HG03520 (cell line): ENCODE results near the gene APBA1.

Experiments used
- ATAC-seq: cut with Tn5 transposase; IDR thresholded peaks from one replicate; pipeline ENCODE4 v1.9.1; 2021; ENCODE audit warnings: mild to moderate bottlenecking, moderate library complexity; ENCODE audit not compliant: unreplicated experiment

The APBA1 gene

DNA sequence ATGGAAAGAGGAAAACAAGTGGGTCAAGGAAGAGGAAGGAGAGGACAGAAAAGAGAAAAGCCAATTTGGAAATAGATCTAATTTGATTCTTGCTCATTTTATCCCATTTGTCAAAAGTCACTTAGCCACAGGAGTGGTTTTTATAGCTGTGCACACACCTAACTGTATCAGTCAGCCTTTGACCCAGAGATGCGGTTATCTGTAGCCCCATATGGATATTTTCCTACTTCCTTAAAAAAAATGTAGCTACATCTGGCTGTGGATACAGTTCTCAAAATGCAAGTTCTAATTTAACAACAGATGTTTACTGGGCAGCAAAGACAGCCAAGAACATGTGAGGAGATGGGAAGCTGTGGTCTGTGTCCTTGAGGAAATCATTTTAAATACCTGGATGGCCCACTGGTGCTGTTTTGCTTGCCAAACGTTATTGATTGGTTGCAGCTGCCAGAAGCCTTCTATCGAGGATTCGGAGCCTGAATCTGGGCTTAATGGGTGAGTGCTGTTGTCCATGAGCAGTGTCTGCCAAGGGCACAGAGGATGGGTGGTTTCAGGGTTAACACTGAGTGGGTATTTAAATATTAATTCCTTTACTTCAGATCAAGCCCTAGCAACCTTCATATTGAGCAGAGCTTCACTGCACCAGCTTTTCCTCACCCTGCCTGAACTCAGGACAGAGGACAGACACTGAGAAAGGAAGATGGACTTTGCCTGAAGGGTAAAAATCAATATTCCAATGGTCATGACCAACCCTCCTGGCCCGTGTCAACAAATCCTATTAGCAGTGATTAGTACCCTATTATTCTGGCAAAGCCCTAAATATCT, 92.2 kb downstream of the APBA1 start:
- ATAC-seq, result no peak

DNA sequence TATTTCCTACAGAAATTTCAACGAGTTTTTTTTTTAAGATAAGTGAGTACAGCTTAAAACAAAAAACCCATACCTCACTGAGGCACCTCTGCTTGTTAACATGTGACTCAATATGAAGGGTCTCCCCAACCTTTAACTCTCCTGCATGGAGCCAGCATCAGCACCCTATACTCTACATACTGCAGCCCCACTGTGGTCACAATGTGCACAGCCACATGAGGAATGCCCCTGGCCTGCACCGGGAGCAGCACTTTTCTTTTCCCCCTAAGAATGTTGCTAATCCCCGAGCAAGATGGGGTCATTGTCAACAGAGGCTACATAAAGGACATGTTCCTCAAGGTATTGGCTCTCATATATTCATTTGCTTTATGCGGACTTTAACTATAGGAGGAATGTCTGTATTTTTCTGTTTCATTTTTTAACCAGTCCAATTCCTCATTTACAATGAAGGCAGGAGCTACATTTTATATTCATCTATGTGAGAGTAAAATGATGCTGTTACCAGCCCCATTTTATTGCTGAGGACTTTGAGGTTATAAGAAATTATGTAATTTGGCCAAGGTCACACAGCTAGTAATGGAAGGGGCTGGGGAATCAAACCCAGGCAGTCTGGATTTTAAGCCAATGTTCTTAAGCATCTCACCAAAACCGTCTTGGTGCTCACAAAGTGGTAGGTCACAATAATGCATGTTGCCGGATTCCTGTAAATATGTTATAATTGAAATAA, 93.0 kb downstream of the APBA1 start:
- no peak for ATAC-seq

DNA sequence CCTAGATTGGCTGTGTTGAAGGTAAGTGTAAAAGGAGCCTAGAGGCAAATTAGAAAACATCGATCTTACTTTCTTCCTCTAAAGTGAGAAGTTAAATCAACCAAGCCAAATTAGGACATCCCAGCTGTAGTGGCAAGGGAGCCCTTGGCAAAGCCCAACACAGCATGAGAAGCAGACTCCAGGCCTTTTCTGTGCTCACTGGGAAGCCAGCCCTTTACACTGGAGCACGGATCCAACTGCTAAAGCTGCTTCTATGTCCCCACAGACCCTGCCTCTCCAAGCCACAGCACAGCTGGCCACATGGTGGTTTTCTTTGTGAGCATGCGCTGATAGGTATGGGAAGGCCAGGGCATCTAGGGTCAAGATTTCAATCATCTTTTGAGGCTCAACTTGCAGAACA, 94.1 kb downstream of the APBA1 start:
- no peak for ATAC-seq

DNA sequence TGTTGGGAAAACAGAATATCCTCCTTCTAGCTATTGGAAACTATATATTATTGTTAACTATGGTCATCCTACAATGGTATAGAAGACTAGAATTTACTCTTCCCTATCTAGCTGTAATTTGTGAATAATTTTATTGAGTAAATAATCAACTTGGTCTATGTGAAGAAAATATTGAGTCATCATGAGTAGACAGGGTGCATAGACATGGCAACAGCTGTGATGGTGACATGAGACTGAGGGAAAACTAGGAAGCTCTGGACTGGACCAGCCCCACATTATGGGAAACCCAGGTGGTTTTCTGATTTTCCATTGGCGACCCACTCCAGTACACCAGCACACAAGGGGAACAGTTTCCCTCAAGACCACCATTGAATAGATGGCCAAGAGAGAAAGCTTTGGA, 95.0 kb downstream of the APBA1 start:
- ATAC-seq, result no peak

DNA sequence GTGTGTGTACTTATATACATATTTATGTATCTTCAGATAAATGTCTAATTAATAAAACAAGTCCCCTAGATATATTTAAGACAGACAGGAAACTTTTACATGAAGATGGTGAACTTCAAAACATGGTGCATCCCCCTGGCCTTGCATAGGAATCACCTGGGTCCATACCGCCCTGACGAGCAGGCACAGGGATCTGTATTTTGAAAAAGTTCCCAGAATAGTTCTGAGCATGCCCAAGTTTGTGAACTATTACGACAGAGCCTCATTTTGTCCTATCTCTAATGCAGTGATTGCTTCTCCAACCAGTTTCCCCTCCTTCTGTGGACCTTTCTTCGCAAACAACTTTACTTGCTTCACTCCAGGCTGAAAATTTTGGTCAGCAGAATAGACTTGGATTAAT, 98.1 kb downstream of the APBA1 start:
- ATAC-seq, result no peak

DNA sequence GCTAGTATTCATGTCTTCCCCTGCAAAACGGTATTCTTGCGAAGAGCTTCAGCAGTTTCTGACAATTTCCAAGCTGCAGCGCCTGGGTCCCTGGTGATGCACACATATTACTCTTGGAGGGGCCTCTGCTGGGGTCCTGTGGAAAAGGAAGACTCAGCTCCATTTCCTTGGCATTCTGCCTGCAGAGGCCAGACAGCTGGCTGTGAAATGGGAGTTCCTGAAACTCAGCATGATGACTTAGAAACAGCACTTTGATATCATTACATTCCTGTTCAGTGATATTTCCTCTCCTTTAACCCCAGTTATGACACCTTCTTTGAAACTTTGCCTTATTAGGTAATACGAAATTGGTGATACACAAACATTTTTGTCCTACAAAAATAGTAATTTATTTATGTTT, 98.5 kb downstream of the APBA1 start:
- no peak for ATAC-seq

DNA sequence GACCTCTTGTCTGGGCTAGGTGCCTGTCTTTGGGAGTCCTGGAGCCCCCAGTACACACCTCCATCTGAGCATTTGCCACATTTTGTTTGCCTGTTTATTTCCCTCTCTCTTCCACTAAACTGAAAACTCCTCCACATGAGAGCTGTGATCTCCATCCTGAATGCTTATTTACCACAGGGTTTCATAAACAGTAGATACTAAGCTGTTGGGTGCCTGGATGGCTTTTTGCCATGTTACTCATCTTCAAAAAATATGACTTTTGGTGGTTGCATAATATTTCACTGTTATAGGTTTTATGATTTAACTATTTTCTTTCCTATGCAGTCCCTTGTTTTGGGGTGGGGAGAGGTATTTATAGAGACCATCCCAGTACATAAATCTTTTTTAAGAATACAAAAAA, 99.6 kb downstream of the APBA1 start:
- ATAC-seq, result no peak

DNA sequence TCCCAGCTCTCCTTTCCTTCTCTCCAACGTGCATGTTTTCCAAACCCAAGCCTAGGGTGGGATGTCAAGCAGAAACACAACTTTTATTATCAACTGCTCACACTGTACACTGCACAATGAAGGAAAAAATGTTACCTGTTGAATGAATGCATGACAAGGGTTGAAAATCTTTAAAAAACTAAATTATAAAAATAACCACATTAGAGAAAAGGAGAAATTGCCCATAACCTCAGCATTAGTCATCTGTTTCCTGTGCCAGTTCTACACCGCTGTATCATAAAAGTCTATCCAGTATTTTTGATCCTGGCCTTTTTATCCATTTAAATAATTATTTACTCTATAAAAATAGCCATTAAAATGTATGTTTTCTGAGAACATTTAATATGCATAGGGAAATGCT, 101.1 kb downstream of the APBA1 start:
- ATAC-seq, result no peak

DNA sequence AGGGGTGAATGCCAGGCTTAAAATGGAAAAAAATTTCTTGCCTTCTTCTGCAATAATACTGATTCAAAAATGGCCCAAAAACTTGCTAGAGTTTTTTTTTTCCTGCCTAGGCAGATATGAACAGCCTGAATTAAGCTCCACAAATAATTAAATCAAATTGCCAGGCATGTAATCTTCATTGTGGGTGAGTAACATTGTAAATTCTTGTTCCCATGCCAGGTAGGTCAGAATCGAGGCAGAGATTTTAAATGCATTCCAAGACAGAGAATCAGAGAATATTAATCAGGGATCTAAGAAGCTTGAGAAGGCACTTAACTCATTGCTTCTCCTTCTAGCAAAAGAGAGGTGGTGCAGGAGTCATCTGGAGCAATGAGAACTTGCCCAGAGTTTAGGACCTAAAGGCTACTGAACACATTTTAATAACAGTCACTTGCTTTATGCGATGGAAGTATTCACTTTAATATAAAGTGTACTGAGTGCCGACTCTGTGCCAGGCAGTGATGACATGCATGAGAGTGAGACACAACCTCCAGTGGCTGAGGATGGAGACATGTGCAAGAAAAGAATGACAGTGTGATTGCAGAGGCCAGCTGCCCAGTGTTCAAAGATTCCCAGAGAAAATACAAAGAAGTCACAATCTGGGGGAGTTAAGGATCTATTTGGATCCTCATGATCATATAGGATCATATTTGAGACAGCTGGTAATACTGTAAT, 102.3 kb downstream of the APBA1 start:
- ATAC-seq, result no peak

DNA sequence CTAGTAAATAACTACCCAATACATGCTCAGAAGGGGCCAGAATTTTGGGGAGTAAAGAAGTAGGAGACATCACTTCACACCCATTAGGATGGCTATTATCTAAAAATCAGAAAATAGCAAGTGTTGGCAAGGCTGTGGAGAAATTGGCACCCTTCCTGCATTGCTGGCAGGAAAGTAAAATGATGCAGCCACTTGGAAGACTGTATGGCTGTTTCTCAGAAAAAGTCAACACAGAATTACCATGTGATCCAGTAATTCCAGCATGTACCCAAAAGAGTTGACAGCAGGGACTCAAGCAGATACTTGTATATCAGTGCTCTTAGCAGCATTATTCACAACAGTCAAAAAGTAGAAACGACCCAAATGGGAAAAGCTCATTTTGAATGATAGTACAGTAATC, 107.6 kb downstream of the APBA1 start:
- no peak for ATAC-seq

DNA sequence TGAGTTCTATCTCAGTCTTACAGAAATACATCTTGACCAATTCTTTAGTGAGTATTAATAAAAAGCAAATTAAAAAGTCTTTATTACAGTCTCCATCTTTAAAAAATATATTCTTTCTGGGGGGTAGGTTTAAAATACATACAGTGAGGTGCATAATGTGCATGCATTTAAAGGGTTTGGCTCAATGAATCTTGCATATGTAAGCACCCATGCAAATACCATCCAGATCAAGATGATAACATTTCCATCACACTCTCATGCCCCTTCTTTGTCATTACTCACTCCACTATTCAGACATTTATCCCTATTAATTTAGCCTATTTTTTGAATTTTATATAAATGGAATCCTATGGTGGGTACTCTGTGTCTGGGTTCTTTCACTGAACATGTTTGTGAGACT, 113.0 kb downstream of the APBA1 start:
- no peak for ATAC-seq

DNA sequence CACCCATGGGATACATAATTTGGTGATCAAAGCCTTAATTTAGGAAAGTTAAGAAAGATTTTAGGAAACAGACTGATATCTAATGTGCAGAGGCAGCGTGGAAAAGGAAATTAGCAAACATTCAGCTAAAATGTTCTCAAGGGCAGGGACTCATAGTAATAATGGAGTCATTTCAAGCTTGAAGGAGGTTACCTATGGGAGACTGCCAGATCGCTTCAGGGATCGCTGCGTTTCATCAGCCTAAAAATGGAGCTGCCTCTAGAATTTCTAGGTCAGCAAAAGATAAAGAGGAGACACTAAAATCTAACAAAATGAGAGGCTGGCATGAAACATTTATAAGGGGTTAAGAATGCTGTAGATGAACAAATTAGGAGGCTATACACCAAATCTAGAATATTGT, 115.5 kb downstream of the APBA1 start:
- ATAC-seq, result no peak

DNA sequence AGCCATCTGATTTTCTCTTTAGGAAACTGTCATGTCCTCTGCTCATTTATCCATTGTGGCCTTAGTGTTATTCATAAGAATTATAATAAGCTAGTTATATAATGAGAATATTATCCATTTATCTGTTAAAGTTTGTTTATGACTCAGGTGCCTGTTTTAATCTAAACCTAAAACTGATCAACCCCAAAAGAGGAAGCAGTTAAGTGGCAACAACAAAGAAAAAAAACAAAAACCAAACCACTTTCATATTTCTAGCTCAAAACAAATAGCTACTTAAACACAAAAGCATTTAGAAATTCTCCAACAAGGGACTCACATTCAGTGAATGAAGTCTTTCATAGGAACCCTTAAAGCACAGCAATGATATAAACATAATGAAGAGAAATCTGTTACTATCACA, 116.4 kb downstream of the APBA1 start:
- ATAC-seq, result no peak

DNA sequence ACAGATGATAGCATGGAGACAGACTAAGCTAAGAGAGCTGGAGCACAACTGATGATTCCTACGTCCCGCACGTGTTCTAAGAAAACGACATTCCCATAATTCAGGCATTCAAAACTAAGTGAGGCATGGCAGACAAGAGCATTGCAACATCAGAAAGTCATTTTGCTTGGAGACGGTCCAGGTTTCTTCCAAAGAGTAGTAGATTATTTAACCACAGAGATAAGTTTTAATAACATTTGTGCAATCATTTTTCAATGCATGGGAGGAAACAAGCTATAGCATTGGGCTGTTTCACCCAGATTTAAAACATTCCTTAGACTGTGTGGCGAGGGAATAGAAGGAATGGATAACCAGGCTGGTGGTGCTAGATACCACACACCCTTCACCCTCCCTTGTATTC, 117.2 kb downstream of the APBA1 start:
- ATAC-seq, result no peak

DNA sequence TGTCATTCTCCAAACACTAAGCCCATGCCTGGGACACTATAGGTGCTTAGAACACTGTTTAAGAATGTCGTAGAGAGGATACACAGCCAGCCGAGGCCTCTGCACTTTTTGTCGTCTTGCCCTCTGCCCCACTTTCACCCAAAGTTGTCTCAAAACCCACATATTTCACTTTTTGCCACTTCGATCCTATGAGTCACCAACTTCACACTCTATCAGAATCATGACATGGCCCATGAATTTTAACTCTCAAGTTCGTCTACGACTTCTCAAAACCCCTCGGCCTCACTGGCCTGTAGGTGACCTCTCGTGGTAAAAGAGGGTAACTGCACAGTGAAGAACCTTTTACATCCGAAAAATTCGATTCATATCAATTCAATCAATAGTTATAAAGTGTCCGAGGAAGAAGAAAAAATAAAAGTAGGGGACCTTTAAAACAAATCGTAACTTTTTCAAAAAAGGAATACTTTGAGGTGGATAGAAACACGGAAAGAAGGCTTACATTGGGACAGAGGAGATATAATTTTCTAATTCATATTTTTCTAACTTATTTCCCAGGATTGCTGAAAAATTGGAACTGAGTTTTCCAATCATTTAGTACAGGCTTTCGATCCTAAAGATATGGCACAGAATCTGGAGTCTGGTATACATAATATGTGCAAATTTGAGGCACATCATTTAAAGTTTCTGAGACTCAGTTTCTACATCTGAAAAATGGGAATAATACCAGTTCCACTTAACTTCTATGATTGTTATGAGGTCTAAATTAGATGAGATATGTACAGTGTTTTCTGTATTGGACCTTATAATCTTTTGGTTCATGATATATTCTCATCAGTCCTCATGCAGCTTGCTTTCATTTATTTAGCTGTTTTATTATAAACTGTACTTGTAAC, 122.6 kb downstream of the APBA1 start:
- ATAC-seq, result peak; percentile 59

DNA sequence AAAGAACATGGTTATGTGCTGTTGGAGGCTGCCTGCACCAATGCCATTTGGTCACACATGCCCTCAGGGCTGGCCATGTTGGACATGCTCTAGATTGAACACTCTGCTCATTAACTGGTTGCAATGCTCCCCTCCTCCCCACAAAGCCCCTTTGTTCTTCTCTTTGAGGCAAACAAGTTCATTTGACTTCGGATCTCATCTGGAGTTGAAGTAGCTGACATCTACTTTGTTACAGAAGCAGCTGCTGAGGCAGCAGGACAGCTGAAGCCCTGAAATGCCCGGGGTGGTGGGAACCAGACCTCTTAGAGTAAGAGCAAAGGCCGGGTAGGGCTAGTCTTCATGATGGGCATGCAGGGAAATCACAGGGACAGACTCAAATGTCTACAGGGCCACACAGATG, 123.5 kb downstream of the APBA1 start:
- no peak for ATAC-seq

DNA sequence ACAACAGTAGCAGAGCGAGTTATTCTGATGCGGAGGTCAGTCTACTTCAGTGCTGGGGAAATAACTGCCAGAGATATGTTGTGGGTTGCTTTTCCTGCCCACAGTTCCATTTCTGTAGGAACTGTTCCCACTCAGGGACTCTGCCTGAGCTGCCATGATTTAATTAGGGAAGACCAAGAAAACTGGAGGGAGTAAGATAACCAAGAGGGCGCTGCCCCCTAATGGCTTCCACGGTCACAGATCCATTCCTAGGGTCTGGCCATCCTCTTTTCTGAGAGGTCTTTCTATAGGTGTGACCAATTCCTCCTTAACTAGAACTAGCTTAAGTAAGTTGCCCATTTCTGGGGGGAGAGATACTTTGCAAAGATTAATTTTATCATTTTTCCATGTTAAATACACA, 125.9 kb downstream of the APBA1 start:
- no peak for ATAC-seq

DNA sequence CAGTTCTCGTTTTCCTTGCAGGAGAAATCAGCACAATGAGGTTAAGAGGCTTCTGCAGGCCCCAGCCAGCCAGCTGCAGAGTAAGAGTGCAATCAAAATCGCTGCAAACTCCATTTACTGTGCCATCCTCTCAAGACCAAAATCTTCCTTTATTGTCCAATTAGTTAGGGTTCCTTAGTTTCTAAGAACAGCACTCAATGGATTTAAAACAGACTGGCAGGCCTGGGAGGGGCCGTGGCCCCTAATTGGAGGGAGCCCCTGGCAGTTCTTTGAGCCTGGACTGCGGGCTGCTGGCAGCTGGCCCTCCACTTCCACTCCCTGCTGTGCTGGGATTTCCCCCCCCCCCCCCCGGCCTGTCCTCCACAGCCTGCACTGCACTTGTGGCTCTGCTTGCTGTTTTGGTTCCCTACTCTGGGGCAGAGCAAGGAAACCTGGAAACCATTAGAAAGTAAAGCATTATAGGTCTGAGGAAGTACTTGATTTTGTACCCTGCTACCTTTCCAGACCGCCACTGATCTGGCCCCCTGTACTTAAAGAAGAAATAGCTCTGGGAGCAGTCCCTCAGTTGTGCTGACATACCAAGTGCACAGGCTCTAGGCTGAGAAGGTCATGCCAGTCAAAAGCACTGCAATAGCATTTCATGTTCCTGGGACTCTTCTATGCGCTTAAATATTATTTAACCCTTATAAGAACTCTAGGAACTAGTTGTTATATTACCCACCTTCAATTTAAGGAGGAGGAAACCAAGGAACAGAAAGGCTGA, 129.0 kb downstream of the APBA1 start:
- no peak for ATAC-seq

DNA sequence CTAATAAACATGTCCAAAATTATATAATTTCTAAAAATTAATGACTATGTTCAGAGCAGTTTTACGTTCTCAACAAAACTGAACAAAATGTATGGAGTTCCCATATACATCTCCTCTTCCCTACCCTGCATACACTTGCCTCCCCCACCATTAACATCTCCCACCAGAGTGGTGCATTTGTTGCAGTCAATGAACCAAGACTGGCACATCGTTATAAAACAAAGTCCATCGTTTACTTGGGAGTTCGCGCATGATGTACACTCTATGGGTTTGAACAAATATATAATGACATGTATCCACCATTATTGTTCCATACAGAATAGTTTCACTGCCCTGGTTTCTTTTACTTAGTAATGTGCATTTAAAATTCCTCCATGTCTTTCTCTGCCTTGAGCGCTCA, 130.1 kb downstream of the APBA1 start:
- ATAC-seq, result no peak

DNA sequence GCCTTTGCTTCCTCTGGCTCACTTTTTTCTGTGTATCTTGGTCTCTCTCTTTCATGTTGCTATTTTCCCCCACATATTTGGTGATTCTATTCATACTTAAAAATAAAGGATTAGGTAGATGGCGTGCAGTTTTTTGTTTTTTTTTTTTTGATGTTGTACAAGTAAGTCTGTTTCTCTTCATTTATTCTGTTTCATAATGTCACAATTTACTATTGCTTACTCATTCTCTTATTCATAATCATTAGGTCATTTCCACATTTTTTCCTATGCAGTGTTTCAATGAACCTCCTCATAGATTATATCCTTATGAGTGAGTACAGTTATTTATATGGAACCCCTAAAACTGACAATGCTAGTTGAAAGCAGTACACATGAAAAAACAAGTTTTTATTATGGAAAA, 136.3 kb downstream of the APBA1 start:
- ATAC-seq, result no peak
